Measurements from ENCODE around the gene ANK3. TPM values are rescaled to one million over a fixed set of nuclear protein-coding genes. Genes with fewer than 3 reads are reported as not detected.

The ANK3 gene
- total RNA-seq, 1 experiment from 2014 or later: 32.0 TPM

DNA sequence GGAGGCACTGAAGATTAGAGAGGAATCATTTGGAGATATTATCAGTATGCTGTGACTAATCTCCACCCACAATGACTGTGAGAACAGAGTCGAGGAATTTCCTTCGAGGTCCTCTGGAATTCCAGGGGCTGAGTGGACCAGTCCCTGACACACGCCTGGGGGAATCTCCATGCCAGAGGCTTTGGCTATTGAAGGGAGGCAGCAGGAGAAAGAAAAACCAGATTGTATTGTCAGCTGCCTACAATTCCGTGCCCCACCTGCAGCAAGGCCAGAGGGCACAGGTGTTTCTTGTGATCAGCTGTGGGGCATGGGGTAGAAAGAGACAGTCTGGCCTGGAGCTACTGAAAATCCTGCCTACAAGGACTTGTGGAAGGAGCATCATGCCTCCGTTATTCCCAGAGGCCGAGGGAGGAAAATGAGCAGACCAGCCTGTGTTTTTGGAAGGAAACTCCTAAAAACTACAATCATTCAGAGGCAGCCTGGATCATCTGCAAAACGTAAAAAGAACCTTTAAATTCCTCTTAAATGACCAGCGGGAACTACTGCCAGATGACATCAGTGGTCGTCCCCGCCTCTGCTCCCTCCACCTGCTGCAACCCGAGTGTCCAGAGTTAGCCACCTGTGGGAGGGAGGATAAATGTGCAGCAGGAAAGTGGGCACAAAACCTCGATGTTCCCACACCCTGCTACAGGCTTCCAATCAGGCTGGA, 25.4 kb upstream of the ANK3 start:
- peaks cover 37% of the 10 kb centered on the region for H3F3A ChIP-seq (ENCODE audit: insufficient read depth, low read depth)
- H3K27me3 ChIP-seq (ENCODE audit: insufficient read depth, low read depth): no peaks in the 10 kb centered on the region
- ChIA-PET POLR2A (ENCODE audit: unreplicated experiment) (interaction anchor here (0.6 kb wide), 1 partner anchor 275 kb away, joined by 4 read pairs; no protein-coding TSS in a partner anchor), CTCF (no interaction called here)
- H3K4me3 ChIP-seq: no peak overlapping the region; the same call in 1 of the 2 replicates
- no peaks in the 10 kb centered on the region for H3K9me3 ChIP-seq (ENCODE audit: insufficient read depth, low read depth)
- peak overlapping the region; percentile 61 for H3K27ac ChIP-seq
- no TSS peak for BruUV-seq (replicated peaks)
- no peaks in the 10 kb centered on the region for H3K79me2 ChIP-seq (ENCODE audit: low read depth)
- H3K4me2 ChIP-seq: peak overlapping the region; percentile 59
- H3K4me1 ChIP-seq (replicated peaks; ENCODE audit: insufficient read depth): peaks cover 62% of the 10 kb centered on the region
- H3K36me3 ChIP-seq (ENCODE audit: low read depth): no peaks in the 10 kb centered on the region
- intact Hi-C loops (cut with micrococcal nuclease; ENCODE audit: unreplicated experiment): loop anchor here (1.0 to 2.0 kb wide), 3 partner anchors 31 to 448 kb away; no protein-coding TSS in a partner anchor
- H4K20me1 ChIP-seq (ENCODE audit: insufficient read depth): no peaks in the 10 kb centered on the region
- no peak for TF ChIP-seq CTCF (conservative IDR thresholded peaks at IDR 0.05)
- no peak for TF ChIP-seq EZH2 (IDR thresholded peaks at IDR 0.05; ENCODE audit: low read depth)
- H2AFZ ChIP-seq: no peak overlapping the region
- H3K9me2 ChIP-seq (ENCODE audit: insufficient read depth): no peaks in the 10 kb centered on the region
- peak; percentile 90 to 99 for DNase-seq

DNA sequence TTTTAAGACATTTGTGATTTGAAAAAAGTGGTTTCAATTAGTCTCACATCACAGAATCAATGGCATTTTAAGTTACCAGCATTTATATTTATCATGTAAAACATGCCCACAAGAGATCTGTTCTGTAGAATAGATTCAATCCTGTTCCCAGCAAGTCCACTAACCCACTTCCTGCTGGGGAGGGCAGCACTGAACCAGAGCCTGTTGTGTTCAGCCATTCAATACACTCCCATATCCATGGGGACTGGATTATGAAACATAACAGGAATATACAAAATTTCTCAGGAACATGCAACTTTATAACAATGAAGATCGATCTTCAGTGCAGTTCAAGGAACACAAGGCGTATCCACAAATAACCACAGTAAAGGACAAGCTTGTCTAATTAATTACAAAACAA, 24.4 kb upstream of the ANK3 start:
- Histone ChIP-seq H3K36me3 (ENCODE audit: low read depth) (no peaks in the 10 kb centered on the region), H3K79me2 (ENCODE audit: low read depth) (no peaks in the 10 kb centered on the region), H3K27me3 (ENCODE audit: insufficient read depth, low read depth) (no peaks in the 10 kb centered on the region), H3K9me3 (ENCODE audit: insufficient read depth, low read depth) (no peaks in the 10 kb centered on the region), H3K4me1 (replicated peaks; ENCODE audit: insufficient read depth) (peaks cover 62% of the 10 kb centered on the region), H3K4me3 (peak overlapping the region; percentile 5; the same call in 1 of the 2 replicates), H3K27ac (peak overlapping the region; percentile 61), H3F3A (ENCODE audit: insufficient read depth, low read depth) (peaks cover 37% of the 10 kb centered on the region), H3K9me2 (ENCODE audit: insufficient read depth) (no peaks in the 10 kb centered on the region), H3K4me2 (peak overlapping the region; percentile 59), H4K20me1 (ENCODE audit: insufficient read depth) (no peaks in the 10 kb centered on the region), H2AFZ (no peak overlapping the region)
- POLR2A ChIA-PET (ENCODE audit: unreplicated experiment): no interaction called here
- CTCF ChIA-PET: no interaction called here
- no peak for DNase-seq
- intact Hi-C loops (cut with micrococcal nuclease; ENCODE audit: unreplicated experiment): loop anchor here (1.0 to 2.0 kb wide), 3 partner anchors 30 to 447 kb away; no protein-coding TSS in a partner anchor
- no TSS peak for BruUV-seq (replicated peaks)
- TF ChIP-seq CTCF (conservative IDR thresholded peaks at IDR 0.05) (no peak), EZH2 (IDR thresholded peaks at IDR 0.05; ENCODE audit: low read depth) (no peak)

DNA sequence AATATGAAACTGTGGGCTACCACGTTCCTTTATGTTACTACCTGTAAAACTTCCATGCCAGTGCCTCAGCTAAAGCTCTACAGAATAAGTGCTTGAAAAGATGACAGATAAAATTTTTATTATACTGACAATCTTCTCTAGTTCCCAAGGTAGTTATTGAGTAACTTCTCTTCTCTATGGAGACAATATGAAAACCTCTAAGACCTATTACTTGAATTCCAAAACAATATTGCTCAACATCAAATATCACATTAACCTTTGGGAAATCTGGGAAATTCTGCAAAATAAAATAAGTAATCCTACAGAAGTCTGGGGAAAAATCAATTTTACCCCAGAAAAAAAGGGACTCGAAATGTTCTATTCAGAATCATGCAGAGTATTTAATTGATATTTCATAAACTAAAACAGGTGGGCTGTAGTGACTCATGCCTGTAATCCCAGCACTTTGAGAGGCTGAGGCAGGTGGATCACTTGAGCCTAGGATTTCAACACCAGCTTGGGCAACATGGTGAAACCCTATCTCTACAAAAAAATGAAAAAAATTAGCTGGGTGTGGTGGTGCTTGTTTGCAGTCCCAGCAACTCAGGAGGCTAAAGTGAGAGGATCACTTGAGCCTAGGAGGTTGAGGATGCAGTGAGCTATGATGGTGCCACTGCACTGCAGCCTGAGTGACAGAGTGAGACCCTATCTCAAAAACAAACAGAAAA, 23.8 kb upstream of the ANK3 start:
- ChIA-PET CTCF (no interaction called here), POLR2A (ENCODE audit: unreplicated experiment) (no interaction called here)
- 0 out of 2 replicates have a peak overlapping the region, but pooled peaks have one; percentile 5 for H3K4me3 ChIP-seq
- H3K36me3 ChIP-seq (ENCODE audit: low read depth): no peaks in the 10 kb centered on the region
- peak overlapping the region; percentile 59 for H3K4me2 ChIP-seq
- TF ChIP-seq EZH2 (IDR thresholded peaks at IDR 0.05; ENCODE audit: low read depth) (no peak), CTCF (conservative IDR thresholded peaks at IDR 0.05) (no peak)
- no peaks in the 10 kb centered on the region for H4K20me1 ChIP-seq (ENCODE audit: insufficient read depth)
- no peak overlapping the region for H2AFZ ChIP-seq
- no peaks in the 10 kb centered on the region for H3K27me3 ChIP-seq (ENCODE audit: insufficient read depth, low read depth)
- no peaks in the 10 kb centered on the region for H3K79me2 ChIP-seq (ENCODE audit: low read depth)
- H3K27ac ChIP-seq: peak overlapping the region; percentile 61
- no TSS peak for BruUV-seq (replicated peaks)
- no peaks in the 10 kb centered on the region for H3K9me3 ChIP-seq (ENCODE audit: insufficient read depth, low read depth)
- intact Hi-C loops (cut with micrococcal nuclease; ENCODE audit: unreplicated experiment): loop anchor here (1.0 to 2.0 kb wide), 3 partner anchors 29 to 447 kb away; no protein-coding TSS in a partner anchor
- no peaks in the 10 kb centered on the region for H3K9me2 ChIP-seq (ENCODE audit: insufficient read depth)
- peaks cover 62% of the 10 kb centered on the region for H3K4me1 ChIP-seq (replicated peaks; ENCODE audit: insufficient read depth)
- H3F3A ChIP-seq (ENCODE audit: insufficient read depth, low read depth): peaks cover 37% of the 10 kb centered on the region
- DNase-seq: peak; percentile 29 to 92
